ENCODE data around the gene CHRNG.

GRCh38 chr2:232518844-232519243 is 20.6 kb upstream of the CHRNG start:
- TF ChIP-seq CTCF (conservative IDR thresholded peaks at IDR 0.05; ENCODE audit: low read length): no peak
- TF ChIP-seq EZH2phosphoT487 (IDR thresholded peaks at IDR 0.05; ENCODE audit: borderline replicate concordance): no peak

All from Loucy (cell line).